Spleen (tissue), 7 donors: ENCODE data around the gene FGF14.

Source experiments
- CTCF ChIP-seq, 11 experiments: fragments of 200-600 bp in 7 of 11; fragments of 450-650 bp in 4 of 11; sonication (generic) in 4 of 11; IDR thresholded peaks in 8 of 11; conservative IDR thresholded peaks in 3 of 11; 1 replicate in 7 of 11; 2 replicates in 4 of 11; pipeline versions ENCODE4 v1.4.0 to v1.8.0; 2016 to 2021; ENCODE audit warnings: antibody characterized with exemption in 11 of 11, inconsistent platforms in 4 of 11, mild to moderate bottlenecking in 1 of 11
- POLR2A ChIP-seq, 3 donors: fragments of 450-650 bp; IDR thresholded peaks; one replicate each; pipeline ENCODE4 v1.5.1; 2017; ENCODE audit warnings: antibody characterized with exemption in 3 of 3, mild to moderate bottlenecking in 1 of 3
- POLR2AphosphoS5 ChIP-seq, 3 donors: sonication (generic); formaldehyde crosslinking; IDR thresholded peaks; one replicate each; pipeline ENCODE4 v1.5.1; 2017; ENCODE audit warnings: antibody characterized with exemption in 3 of 3
- donor health status: DM: no; HTN: no; CAD: no; lungs with moderate emphysema.
- donor health status: DM: no; HTN: no; CAD: no.
- donor health status: DM: no; HTN: no; CAD: no.

GRCh38 chr13:101903890-101904289 lies 498.0 kb downstream of the FGF14 start:
- TF ChIP-seq POLR2A (IDR thresholded peaks at IDR 0.05) = no peak
- no peak for TF ChIP-seq CTCF (IDR thresholded peaks at IDR 0.05 in 8 of 11, conservative IDR thresholded peaks at IDR 0.05 in 3 of 11)
- TF ChIP-seq POLR2AphosphoS5 (IDR thresholded peaks at IDR 0.05) = no peak
